ENCODE results near the gene RAPGEF6.
"Not testable (repeated sequence)": the region's sequence is repeated elsewhere in the genome, so short reads cannot be mapped to it uniquely, and the experiment has no call there.

RAPGEF6 gene

GRCh38 chr5:131628990-131629389, 6.0 kb downstream of the RAPGEF6 start:
- in situ Hi-C loops (cut with MboI; ENCODE audit: low pct_unique_long_range_greater_than_20kb, low sequenced_read_pairs, unreplicated experiment): no loop called here
- DNase-seq (ENCODE audit: low spot score): no peak
- TF ChIP-seq, protein P1, sequence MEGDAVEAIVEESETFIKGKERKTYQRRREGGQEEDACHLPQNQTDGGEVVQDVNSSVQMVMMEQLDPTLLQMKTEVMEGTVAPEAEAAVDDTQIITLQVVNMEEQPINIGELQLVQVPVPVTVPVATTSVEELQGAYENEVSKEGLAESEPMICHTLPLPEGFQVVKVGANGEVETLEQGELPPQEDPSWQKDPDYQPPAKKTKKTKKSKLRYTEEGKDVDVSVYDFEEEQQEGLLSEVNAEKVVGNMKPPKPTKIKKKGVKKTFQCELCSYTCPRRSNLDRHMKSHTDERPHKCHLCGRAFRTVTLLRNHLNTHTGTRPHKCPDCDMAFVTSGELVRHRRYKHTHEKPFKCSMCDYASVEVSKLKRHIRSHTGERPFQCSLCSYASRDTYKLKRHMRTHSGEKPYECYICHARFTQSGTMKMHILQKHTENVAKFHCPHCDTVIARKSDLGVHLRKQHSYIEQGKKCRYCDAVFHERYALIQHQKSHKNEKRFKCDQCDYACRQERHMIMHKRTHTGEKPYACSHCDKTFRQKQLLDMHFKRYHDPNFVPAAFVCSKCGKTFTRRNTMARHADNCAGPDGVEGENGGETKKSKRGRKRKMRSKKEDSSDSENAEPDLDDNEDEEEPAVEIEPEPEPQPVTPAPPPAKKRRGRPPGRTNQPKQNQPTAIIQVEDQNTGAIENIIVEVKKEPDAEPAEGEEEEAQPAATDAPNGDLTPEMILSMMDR (IDR thresholded peaks at IDR 0.05; ENCODE audit: extremely low read depth, insufficient read depth, missing control alignments): no peak

DNA sequence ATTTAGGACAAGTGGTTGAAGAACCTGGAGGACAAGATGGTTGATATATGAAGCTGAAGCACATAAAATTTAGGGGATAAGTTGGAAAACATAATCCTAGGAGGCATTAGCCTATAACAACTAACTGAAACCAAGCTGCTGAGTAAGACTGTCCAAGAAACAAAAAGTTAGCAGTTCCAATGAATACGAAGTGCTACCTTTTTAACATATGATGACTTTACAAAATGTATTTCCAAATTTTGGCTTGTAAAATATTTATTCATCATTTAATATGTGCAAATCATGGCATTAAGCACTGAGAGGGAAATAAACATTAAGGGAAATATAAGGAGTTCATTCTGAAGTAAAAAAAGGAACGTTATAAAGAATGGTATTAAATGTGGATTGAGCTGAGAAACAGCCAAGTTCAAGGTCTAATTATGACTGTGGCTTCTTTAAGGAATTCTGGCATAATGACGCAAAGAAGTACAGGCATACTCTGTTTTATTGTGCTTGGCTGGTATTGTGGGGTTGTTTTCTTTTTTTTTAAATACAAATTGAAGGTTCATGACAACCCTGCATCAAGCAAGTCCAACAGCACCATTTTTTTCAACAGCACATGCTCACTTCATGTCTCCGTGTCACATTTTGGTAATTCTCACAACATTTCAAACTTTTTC, 7.7 kb downstream of the RAPGEF6 start:
- TF ChIP-seq, protein P1 (IDR thresholded peaks at IDR 0.05; ENCODE audit: extremely low read depth, insufficient read depth, missing control alignments): no peak
- DNase-seq (ENCODE audit: low spot score): no peak
- in situ Hi-C loops (cut with MboI; ENCODE audit: low pct_unique_long_range_greater_than_20kb, low sequenced_read_pairs, unreplicated experiment): no loop called here

- in situ Hi-C loops (cut with MboI; ENCODE audit: low pct_unique_long_range_greater_than_20kb, low sequenced_read_pairs, unreplicated experiment): no loop called here
- TF ChIP-seq, protein P1 (IDR thresholded peaks at IDR 0.05; ENCODE audit: extremely low read depth, insufficient read depth, missing control alignments): no peak
- no peak for DNase-seq (ENCODE audit: low spot score)
Measured at GRCh38 chr5:131622633-131623032, 12.4 kb downstream of the RAPGEF6 start.

GRCh38 chr5:131621164-131621563, 13.9 kb downstream of the RAPGEF6 start:
- in situ Hi-C loops (cut with MboI; ENCODE audit: low pct_unique_long_range_greater_than_20kb, low sequenced_read_pairs, unreplicated experiment): not testable (repeated sequence)

DNA sequence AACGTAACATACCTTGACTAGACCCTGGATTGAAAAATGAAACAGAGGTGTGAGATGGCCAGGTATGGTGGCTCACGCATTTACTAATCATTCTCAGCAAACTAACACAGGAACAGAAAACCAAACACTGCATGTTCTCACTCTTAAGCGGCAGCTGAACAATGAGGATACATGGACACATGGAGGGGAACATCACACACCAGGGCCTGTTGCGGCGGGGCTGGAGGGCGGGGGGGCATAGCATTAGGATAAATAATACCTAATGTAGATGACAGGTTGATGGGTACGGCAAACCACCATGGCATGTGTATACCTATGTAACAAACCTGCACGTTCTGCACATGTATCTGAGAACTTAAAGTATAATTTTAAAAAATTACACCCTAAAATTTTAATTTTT, 15.9 kb downstream of the RAPGEF6 start:
- in situ Hi-C loops (cut with MboI; ENCODE audit: low pct_unique_long_range_greater_than_20kb, low sequenced_read_pairs, unreplicated experiment): no loop called here
- TF ChIP-seq, protein P1 (IDR thresholded peaks at IDR 0.05; ENCODE audit: extremely low read depth, insufficient read depth, missing control alignments): no peak
- no peak for DNase-seq (ENCODE audit: low spot score)

More at GRCh38 chr5:131621164-131621563, 13.9 kb downstream of the RAPGEF6 start:
- not testable (repeated sequence) for DNase-seq (ENCODE audit: low spot score)

DNA sequence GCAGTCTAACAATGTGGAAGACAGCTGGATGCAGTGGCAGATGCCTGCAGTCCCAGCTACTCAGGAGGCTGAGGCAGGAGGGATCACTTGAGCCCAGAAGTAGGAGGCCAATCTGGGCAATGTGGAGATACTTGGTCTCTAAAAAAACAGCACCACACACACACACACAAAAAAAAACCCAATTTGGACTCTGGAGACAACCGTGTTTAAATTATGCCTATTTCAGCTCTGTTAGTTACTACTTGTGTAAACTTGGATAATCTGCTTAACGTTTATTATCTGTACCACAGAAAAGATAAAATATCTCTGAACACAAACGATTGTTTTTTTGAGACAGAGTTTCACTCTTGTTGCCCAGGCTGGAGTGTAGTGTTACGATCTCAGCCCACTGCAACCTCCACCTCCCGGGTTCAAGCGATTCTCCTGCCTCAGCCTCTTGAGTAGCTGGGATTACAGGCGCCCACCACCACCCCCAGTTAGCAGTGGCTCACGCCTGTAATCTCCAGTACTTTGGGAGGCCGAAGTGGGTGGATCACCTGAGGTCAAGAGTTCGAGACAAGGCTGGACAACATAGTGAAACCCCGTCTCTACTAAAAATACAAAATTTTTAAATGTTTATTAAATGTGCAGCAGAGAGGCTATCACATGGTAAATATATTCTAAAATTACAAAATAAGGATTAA, 17.7 kb downstream of the RAPGEF6 start:
- in situ Hi-C loops (cut with MboI; ENCODE audit: low pct_unique_long_range_greater_than_20kb, low sequenced_read_pairs, unreplicated experiment): no loop called here
- TF ChIP-seq, protein P1 (IDR thresholded peaks at IDR 0.05; ENCODE audit: extremely low read depth, insufficient read depth, missing control alignments): no peak
- no peak for DNase-seq (ENCODE audit: low spot score)

DNA sequence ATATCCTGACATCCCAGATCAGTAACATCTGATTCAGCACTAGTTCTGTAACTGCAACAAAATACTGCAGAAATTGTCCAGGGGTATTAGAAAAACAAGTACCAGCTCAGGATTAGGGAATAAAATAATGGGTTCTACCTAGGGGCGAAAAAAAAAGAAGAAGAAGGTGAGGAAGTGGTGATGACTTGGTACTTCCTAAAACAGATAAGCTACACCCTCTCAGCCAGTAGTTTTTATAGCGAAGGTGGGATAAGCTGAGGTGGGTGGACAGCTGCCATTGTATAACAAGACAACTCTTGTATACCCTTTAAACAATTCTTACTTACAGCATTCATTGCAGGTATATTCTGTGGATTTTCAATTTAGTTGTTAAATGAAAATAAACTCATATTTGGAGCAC, 19.1 kb downstream of the RAPGEF6 start:
- in situ Hi-C loops (cut with MboI; ENCODE audit: low pct_unique_long_range_greater_than_20kb, low sequenced_read_pairs, unreplicated experiment): no loop called here
- no peak for DNase-seq (ENCODE audit: low spot score)
- TF ChIP-seq, protein P1 (IDR thresholded peaks at IDR 0.05; ENCODE audit: extremely low read depth, insufficient read depth, missing control alignments): no peak

All from GM13977 (cell line).